HepG2 (cell line): Measurements from ENCODE around the gene CTDSPL2. TPM values are rescaled to one million over a fixed set of nuclear protein-coding genes. Genes with fewer than 3 reads are reported as not detected.

Experiments
- ATAC-seq: fragments of 200-7000 bp; cut with Tn5 transposase; 3 replicates; pipeline ENCODE4 v1.9.1; 2020; ENCODE audit warnings: mild to moderate bottlenecking, moderate library complexity
- BruUV-seq: library from RNA; stranded (reverse); fragments of 400-500 nt; replicated peaks from 2 replicates; lab custom pipeline; 2021; lab: Mats Ljungman, UMichigan
- CTCF ChIA-PET: fragments of 300-600 bp; formaldehyde crosslinking; extraction: SDS; loops from one replicate; lab custom pipeline; 2021; ENCODE audit warnings: low total read pairs, inconsistent platforms, low intra/inter-chr PET ratio; lab: Yijun Ruan, JAX
- POLR2A ChIA-PET: fragments of 350-600 bp; sonication (Branson Sonifier 250); formaldehyde crosslinking; loops from one replicate; lab custom pipeline; 2020; ENCODE audit warnings: antibody characterized with exemption, inconsistent platforms; lab: Yijun Ruan, JAX
- DNase-seq: peaks from one replicate; pipeline ENCODE4 v3.0.0-alpha.2; 2015; ENCODE audit warnings: low spot score
- FAIRE-seq: peaks from 3 replicates; lab custom pipeline; 2011; peaks lifted over from hg19 to GRCh38; lab: Jason Lieb, UNC
- H2AFZ ChIP-seq: one replicate; pipeline ENCODE4 v1.6.1; 2011; ENCODE audit warnings: low read length, inconsistent platforms
- H3K27ac ChIP-seq: fragments of 300-600 bp; 3 replicates; pipeline ENCODE4 v1.8.0; 2011; ENCODE audit warnings: mixed run types, mild to moderate bottlenecking, mixed read lengths, low read length, inconsistent platforms; ENCODE audit not compliant: insufficient read depth; ENCODE audit errors: extremely low read length
- H3K27me3 ChIP-seq, 2 experiments: fragments of 200-600 bp in 1 of 2; 2 replicates in 1 of 2; 3 replicates in 1 of 2; pipeline versions ENCODE4 v1.6.0 to v1.8.0; 2011; ENCODE audit warnings: low read length in 2 of 2, mild to moderate bottlenecking in 2 of 2, moderate library complexity in 2 of 2, inconsistent platforms in 1 of 2; ENCODE audit not compliant: insufficient read depth in 2 of 2, control insufficient read depth in 1 of 2
- H3K36me3 ChIP-seq, 2 experiments: fragments of 200-600 bp in 1 of 2; replicated peaks in 1 of 2; 2 replicates in 1 of 2; 3 replicates in 1 of 2; pipeline versions ENCODE4 v1.5.1 to v1.8.0; 2011; ENCODE audit warnings: low read length in 2 of 2, inconsistent platforms in 1 of 2; ENCODE audit not compliant: insufficient read depth in 2 of 2, control insufficient read depth in 1 of 2
- H3K4me1 ChIP-seq: 2 replicates; pipeline ENCODE4 v1.5.1; 2012; ENCODE audit warnings: low read length, inconsistent platforms; ENCODE audit not compliant: insufficient read depth
- H3K4me2 ChIP-seq: 2 replicates; pipeline ENCODE4 v1.6.0; 2011; ENCODE audit warnings: low read depth, low read length, inconsistent platforms
- H3K4me3 ChIP-seq, 3 experiments: fragments of 200-600 bp in 1 of 3; sonication (generic), shearing (Covaris generic) in 1 of 3; replicated peaks in 1 of 3; 2 replicates each; pipeline ENCODE4 v1.5.1; 2011 to 2016; ENCODE audit warnings: low read length in 3 of 3, inconsistent platforms in 2 of 3, low read depth in 2 of 3, mild to moderate bottlenecking in 2 of 3, control low read depth in 1 of 3, mixed read lengths in 1 of 3; ENCODE audit not compliant: insufficient read depth in 1 of 3
- H3K79me2 ChIP-seq: one replicate; pipeline ENCODE4 v1.6.1; 2011; ENCODE audit warnings: low read length, inconsistent platforms; ENCODE audit not compliant: insufficient read depth
- H3K9ac ChIP-seq: 2 replicates; pipeline ENCODE4 v1.6.0; 2011; ENCODE audit warnings: mild to moderate bottlenecking, low read depth, low read length, inconsistent platforms; ENCODE audit not compliant: insufficient read depth
- H3K9me3 ChIP-seq: 2 replicates; pipeline ENCODE4 v1.5.1; 2012; ENCODE audit warnings: mild to moderate bottlenecking, low read length
- H4K20me1 ChIP-seq: 2 replicates; pipeline ENCODE4 v1.6.0; 2011; ENCODE audit warnings: inconsistent platforms, mild to moderate bottlenecking, low read length, moderate library complexity; ENCODE audit not compliant: insufficient read depth
- CEBPG ChIP-seq: IDR thresholded peaks from 2 replicates; pipeline ENCODE4 v1.6.1; 2016
- DPF2 ChIP-seq: sonication (generic); formaldehyde crosslinking; IDR thresholded peaks from 2 replicates; pipeline ENCODE4 v1.4.0; 2020; ENCODE audit warnings: mild to moderate bottlenecking, low read depth, missing genetic modification reagents, borderline replicate concordance
- PRMT3 ChIP-seq: sonication (generic); formaldehyde crosslinking; IDR thresholded peaks from 2 replicates; pipeline ENCODE4 v1.8.1; 2022; ENCODE audit warnings: low read depth, mild to moderate bottlenecking, moderate library complexity, missing genetic modification reagents, borderline replicate concordance
- RBAK ChIP-seq: sonication (generic); formaldehyde crosslinking; IDR thresholded peaks from 2 replicates; pipeline ENCODE4 v1.5.1; 2020; ENCODE audit warnings: mild to moderate bottlenecking, missing genetic modification reagents
- SNRNP70 ChIP-seq: fragments of 200-400 bp; formaldehyde crosslinking; IDR thresholded peaks from 2 replicates; pipeline ENCODE4 v1.6.1; 2017; ENCODE audit warnings: mild to moderate bottlenecking, low read depth, low read length, moderate library complexity
- SOX13 ChIP-seq, 3 experiments: fragments of 450-650 bp in 1 of 3; sonication (generic) in 1 of 3; formaldehyde crosslinking in 1 of 3; IDR thresholded peaks in 2 of 3; conservative IDR thresholded peaks in 1 of 3; 2 replicates each; pipeline versions ENCODE4 v1.5.0 to v1.6.1; 2016 to 2020; ENCODE audit warnings: antibody characterized with exemption in 1 of 3, mild to moderate bottlenecking in 1 of 3, missing compliant biosample characterization in 1 of 3, missing genetic modification reagents in 1 of 3, moderate library complexity in 1 of 3
- ZNF512B ChIP-seq: sonication (generic); formaldehyde crosslinking; IDR thresholded peaks from 2 replicates; pipeline ENCODE4 v1.5.1; 2020; ENCODE audit warnings: missing genetic modification reagents, mild to moderate bottlenecking, borderline replicate concordance
- ZNF646 ChIP-seq: sonication (generic); formaldehyde crosslinking; IDR thresholded peaks from 2 replicates; pipeline ENCODE4 v1.9.0; 2021; ENCODE audit warnings: mild to moderate bottlenecking, missing genetic modification reagents
- ZNF7 ChIP-seq: IDR thresholded peaks from 2 replicates; pipeline ENCODE4 v1.6.1; 2016; ENCODE audit warnings: missing biosample characterization, missing genetic modification reagents
- ZNF740 ChIP-seq: sonication (generic); formaldehyde crosslinking; IDR thresholded peaks from 2 replicates; pipeline ENCODE4 v1.4.0; 2020; ENCODE audit warnings: missing genetic modification reagents
- WGBS: methylation state at CpG from one replicate; pipeline ENCODE4 v1.1.6; 2017; ENCODE audit warnings: low lambda C conversion rate; 5-methylcytosine and 5-hydroxymethylcytosine counted together
- in situ Hi-C: cut with HindIII; loops from 2 replicates; pipeline ENCODE4 v1.10.0; 2017; ENCODE audit warnings: low pct_unique_long_range_greater_than_20kb; ENCODE audit not compliant: extremely low pct_ligation_motif_present
- intact Hi-C: fragments of 100-400 bp; cut with micrococcal nuclease; formaldehyde crosslinking; loops from one replicate; pipeline ENCODE4 v1.10.0; 2022; ENCODE audit not compliant: unreplicated experiment
- polyA plus RNA-seq, 8 experiments: library from polyadenylated mRNA; depleted of rRNA in 3 of 8; stranded (reverse) in 7 of 8; unstranded in 1 of 8; fragments of >200 nt; fragmentation: Illumina TruSeq in 4 of 8; extraction: Trizol in 4 of 8; gene quantifications; 2 replicates each; pipeline versions ENCODE4 v1.2.1 to v1.2.3, GENCODE V29; 2011 to 2016; ENCODE audit warnings: low read depth in 4 of 8, missing spikeins in 1 of 8, mixed read lengths in 1 of 8; ENCODE audit not compliant: insufficient read depth in 1 of 8
- total RNA-seq, 5 experiments: library from RNA; depleted of rRNA; stranded (reverse); fragments of >200 nt; fragmentation: Illumina TruSeq; extraction: Trizol; gene quantifications; 2 replicates each; pipeline ENCODE4 v1.2.3, GENCODE V29; 2016; ENCODE audit warnings: low read depth in 1 of 5
- TF ChIP-seq, protein P1 (sequence below): sonication (generic); formaldehyde crosslinking; IDR thresholded peaks from 2 replicates; pipeline ENCODE4 v1.5.0; 2020; ENCODE audit warnings: mild to moderate bottlenecking, missing genetic modification reagents, moderate library complexity

The CTDSPL2 gene
- total and polyA plus RNA-seq, 2 of the 13 experiments (the other 11 are each of a cell fraction or from before 2014, with no cell fraction given) = 37.4 to 56.2 TPM

DNA sequence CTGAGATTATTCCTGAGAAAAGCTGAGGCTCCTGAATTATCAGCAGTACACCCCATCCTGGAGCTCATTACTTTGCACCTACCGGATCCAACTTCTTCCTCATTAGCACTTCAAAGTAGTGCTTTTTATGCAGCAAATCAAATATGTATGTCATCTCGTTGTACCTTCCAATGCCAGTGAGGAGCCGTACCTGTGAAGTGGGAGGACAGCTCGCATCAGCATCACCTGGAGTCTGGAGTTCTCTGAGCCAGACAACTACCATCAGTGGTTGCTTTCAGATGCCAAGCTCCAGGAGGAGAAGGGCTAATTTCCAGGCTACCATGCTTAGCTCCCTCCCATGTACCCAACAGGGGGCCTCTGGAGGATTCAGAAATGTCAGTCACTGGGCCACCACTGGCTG, 141.9 kb downstream of the CTDSPL2 start:
- ChIA-PET CTCF (no interaction called here), POLR2A (no interaction called here)
- no peaks in the 10 kb centered on the region for H3K4me1 ChIP-seq
- peaks cover 20 to 46% of the 10 kb centered on the region in 2 experiments for H3K36me3 ChIP-seq
- ATAC-seq (no peak; the same call in 2 of the 3 replicates), FAIRE-seq (no peak), DNase-seq (no peak)
- H3K27ac ChIP-seq = no peak overlapping the region
- H3K79me2 ChIP-seq = no peaks in the 10 kb centered on the region
- peaks cover 8% of the 10 kb centered on the region for H3K9me3 ChIP-seq
- no peak overlapping the region for H3K4me3 ChIP-seq
- H2AFZ ChIP-seq = no peak overlapping the region
- no peak overlapping the region for H3K4me2 ChIP-seq
- in situ Hi-C loops (no loop called here), intact Hi-C loops (no loop called here)
- no peaks in the 10 kb centered on the region for H4K20me1 ChIP-seq
- H3K27me3 ChIP-seq = no peaks in the 10 kb centered on the region
- TF ChIP-seq SOX13 (IDR thresholded peaks at IDR 0.05) (no peak), SOX13 (CRISPR knock-in tag; conservative IDR thresholded peaks at IDR 0.05 in 1 of 2, IDR thresholded peaks at IDR 0.05 in 1 of 2) (no peak), ZNF512B (CRISPR knock-in tag) (no peak), CEBPG (CRISPR knock-in tag) (no peak), ZNF646 (CRISPR knock-in tag) (no peak), RBAK (CRISPR knock-in tag) (no peak), DPF2 (CRISPR knock-in tag) (no peak), ZNF740 (CRISPR knock-in tag) (no peak), PRMT3 (CRISPR knock-in tag) (no peak), SNRNP70 (no peak), ZNF7 (CRISPR knock-in tag) (no peak)
- TF ChIP-seq, protein P1, sequence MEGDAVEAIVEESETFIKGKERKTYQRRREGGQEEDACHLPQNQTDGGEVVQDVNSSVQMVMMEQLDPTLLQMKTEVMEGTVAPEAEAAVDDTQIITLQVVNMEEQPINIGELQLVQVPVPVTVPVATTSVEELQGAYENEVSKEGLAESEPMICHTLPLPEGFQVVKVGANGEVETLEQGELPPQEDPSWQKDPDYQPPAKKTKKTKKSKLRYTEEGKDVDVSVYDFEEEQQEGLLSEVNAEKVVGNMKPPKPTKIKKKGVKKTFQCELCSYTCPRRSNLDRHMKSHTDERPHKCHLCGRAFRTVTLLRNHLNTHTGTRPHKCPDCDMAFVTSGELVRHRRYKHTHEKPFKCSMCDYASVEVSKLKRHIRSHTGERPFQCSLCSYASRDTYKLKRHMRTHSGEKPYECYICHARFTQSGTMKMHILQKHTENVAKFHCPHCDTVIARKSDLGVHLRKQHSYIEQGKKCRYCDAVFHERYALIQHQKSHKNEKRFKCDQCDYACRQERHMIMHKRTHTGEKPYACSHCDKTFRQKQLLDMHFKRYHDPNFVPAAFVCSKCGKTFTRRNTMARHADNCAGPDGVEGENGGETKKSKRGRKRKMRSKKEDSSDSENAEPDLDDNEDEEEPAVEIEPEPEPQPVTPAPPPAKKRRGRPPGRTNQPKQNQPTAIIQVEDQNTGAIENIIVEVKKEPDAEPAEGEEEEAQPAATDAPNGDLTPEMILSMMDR (CRISPR knock-in tag) = no peak
- BruUV-seq = no TSS peak
- no peak overlapping the region for H3K9ac ChIP-seq
- WGBS = 94% methylated on average over 4 of the region's 4 CpGs
